Activated CD8-positive, alpha-beta memory T cell treated with anti-CD3 and anti-CD28 coated beads, Interleukin-2, amount 50 U/mL, for 4 hours (primary cell): Measurements from ENCODE around the gene SYNDIG1.

ENCODE experiments used
- DNase-seq: peaks from one replicate; pipeline ENCODE4 v3.0.0-alpha.2; 2020

Gene SYNDIG1

DNA sequence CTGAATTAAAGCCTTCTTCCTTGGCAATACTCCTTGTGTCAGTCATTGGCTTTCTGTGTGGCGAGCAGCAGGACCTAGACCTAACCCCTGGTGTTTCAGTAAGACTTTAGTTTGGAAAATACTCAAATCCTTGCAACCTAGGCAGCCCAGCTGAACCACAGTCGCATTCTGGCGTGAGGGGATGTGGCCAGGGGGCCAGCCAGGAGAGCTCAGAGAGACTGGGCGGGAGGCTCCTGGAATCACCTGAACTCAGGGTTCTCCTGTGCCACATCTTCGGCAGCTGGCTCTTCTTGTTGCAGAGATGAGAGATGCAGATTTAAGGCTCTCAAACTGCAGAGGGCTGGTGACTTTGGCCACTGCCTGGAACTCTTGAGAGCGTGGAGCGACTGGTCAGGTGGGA, 102.7 kb downstream of the SYNDIG1 start:
- no peak for DNase-seq

DNA sequence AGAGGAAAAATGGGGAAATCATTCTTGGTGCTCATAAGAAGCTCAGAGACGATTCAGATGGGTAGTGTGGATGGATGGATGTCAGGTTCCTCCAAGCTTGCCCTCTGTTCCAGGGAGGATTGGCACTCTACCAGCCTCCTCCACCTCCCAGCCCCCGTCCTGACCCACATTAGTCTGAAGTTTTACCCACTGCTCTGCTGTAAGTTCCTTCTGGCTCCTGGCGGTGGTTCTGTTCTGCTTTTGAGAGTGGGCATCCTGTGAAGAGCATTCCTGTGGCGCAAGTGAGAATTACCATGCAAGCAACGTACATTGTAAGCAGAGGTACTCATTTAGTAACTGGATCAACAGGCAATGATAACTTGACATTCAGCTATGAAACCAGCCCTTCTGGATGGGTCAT, 103.4 kb downstream of the SYNDIG1 start:
- no peak for DNase-seq

DNA sequence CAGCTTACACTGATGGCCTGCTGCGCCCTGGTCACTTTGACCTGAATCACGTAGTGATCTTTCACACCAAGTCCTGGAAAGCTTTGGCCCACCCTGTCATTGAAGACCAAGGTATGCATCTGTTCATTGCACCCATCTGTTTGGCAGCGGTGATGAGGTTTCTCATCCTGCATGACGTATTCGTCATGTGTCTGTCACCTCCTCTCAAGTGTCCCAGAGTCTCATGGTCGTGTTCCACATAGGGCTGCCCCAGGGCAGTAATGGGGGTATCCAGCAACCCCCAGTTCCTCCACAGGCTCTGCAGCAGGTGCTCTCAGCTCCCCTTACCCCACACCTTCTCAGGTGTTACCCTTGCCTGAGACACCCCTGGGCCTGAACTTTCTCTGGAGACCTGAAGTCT, 104.1 kb downstream of the SYNDIG1 start:
- no peak for DNase-seq

DNA sequence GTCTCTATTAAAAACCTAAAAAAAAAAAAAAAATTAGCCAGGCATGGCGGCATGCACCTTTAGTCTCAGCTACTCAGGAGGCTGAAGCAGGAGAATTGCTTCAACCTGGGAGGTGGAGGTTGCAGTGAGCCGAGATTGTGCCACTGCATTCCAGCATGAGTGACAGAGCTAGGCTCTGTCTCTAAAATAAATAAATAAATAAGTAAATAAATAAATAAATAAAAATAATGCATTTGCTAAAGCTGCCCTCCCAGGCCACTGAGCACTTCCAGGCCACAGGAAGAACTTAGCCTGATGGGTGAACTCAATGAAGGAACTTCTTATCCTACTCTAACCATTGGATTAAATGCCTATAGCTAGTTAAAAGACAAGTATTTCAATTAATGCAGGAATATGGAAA, 104.9 kb downstream of the SYNDIG1 start:
- DNase-seq = no peak

DNA sequence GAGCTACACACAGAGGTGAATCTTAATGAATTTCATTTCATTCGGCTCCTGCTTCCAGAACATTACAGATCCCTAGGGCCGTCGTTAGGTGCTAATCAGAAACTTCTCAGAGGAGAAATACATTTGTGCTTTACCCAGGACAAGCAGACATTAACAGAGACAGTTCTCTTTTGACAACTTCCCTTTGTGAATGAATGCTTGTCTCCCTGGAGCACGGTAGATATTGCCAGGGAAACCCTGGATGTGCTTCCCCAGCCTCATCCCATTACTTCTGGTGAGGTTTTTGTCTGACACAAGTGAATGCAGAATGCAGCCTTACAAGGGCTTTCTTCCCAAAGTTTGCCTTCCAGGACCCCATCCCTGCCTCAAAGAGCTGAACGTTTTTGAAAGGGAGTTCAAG, 105.4 kb downstream of the SYNDIG1 start:
- DNase-seq = no peak

DNA sequence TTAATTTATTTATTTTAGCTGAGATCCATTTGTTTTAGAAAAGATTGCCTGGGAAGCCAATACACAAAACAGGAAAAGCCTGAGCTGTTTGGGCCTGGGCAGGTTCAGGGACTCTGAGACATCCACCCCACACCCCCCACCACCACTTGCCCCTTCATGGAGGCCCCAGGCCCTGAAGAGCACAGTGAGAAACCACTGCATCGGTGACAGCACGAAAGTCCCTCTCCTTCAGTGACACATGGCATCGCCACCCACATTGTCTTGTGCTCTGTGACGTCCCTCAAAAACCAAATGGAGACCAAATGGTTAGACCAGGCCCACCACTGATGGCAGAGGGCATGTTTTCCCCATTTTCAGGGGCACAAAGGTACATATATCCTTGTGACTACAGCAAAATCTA, 106.4 kb downstream of the SYNDIG1 start:
- DNase-seq = no peak

DNA sequence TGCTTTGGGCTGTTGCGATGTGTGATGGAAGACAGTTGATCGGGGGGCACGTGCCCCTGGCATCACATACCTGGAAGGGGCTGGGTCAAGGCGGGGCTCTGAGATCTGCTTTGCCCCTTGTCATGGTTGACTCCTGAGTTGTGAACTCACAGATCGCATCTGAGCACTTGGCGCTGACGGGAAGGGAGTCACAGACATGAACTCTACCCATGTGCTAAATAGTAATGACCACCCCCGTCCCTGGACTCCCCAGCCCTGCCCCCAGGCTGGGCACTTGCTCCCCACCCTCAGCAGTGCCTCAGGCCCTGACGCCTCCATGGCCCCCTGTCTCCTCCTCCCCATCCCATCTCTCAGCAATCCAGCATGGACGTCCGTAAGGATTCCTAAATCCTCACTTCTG, 107.0 kb downstream of the SYNDIG1 start:
- no peak for DNase-seq

DNA sequence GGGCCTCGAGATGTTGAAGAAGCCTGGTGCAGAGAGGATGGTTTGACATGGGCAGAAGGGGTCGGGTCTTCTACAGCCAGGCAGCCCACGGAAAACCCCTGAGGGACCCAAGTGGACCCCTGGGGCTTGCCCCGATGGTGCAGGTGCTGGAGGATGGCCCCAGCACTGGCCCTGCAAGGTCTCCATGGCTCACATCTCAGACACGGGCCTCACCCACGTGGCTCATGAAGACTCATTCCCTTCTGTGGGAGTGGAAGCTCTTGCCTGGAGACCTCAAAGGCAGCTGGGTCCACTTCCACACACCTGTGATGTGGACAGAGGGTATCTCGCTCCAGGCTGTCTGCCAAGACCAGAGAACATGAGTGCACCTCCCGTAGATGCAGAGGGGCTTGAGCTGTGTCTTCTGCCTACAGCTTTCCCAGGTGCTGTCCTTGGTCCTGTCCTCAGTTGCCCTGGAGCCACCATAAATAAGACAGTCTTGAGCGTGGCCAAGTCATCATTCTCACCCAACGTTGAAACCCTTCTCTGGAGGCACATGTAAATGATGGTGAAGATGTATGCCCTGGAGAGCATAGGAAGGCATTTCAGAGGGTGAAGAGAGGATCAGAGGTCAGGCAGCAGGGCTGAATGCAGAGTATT, 108.0 kb downstream of the SYNDIG1 start:
- DNase-seq = no peak

DNA sequence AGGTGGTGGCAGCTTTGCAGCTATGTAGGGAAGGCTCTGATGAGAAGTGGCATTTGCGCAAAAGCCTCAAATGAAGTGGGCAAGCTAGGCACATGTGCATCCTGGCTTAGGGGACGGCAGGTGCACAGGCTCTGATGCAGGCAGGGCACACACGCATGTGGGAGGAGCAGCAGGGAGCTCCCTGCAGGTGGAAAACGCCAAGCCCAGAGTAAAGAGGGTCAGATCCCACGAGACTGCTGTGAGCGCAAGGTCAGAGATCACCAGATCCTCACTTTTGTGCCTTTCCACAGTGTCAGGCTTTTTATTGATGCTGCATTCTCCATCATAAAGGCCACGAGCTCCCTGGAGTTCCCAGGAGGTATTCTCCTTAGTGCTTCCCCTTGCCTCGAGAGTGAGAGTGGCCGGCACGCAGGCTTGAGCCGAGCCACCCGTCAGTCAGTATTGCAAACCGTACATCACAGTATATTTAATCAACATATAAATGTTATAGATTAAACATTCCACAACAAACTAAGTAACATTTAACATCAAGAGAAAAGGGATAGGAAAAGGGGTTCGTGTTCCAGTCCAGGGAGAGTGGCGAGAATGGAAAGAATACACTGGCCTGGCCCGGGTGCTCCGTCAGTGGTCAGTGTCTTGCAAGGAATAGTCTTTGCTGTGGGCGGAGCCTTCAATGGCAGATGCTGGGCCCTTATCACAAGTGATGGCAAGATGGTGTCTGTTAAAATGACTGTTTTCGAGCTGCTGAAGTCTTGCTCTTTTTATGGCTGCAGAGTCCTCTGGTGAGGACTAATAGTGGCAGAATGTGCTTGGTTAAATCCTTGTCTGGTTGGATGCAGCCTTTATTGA, 109.4 kb downstream of the SYNDIG1 start:
- no peak for DNase-seq

DNA sequence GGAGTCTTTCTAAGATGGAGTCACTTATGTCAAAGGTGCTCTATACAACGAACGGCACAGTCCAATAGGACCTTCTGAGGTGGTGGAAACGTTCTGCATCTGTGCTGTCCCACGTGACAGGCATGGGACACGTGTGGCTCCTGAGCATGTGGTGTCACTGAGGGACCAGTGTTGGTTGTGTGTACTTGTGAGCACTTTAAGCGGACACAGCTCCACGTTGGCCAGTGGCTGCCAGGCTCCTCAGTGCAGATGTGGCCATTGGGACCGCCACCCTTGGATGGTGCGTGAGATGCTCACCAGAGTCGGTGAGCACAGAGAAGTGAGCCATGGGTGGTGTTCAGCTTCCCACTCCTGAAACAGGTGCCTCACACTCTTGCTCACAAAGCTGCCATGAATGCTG, 110.0 kb downstream of the SYNDIG1 start:
- DNase-seq = no peak

DNA sequence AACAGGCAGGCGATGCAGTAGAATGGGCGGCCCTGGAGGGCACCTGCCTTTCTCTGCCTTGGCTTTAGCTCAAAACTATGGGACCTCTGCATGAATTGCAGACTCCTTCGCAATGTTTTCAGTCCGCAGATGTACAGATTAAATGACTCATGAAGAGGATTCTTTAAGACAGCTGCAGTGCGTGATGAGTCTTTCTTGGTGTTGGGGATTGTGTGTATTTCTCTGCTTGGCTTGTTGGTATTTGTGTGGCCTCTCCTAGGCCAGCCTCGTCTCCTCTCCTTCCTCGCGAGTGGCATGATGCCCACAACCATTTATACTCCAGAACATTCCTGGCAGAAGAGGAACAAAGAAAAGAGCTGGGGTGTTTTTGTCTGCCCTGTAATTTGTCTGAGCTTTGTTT, 110.6 kb downstream of the SYNDIG1 start:
- no peak for DNase-seq

DNA sequence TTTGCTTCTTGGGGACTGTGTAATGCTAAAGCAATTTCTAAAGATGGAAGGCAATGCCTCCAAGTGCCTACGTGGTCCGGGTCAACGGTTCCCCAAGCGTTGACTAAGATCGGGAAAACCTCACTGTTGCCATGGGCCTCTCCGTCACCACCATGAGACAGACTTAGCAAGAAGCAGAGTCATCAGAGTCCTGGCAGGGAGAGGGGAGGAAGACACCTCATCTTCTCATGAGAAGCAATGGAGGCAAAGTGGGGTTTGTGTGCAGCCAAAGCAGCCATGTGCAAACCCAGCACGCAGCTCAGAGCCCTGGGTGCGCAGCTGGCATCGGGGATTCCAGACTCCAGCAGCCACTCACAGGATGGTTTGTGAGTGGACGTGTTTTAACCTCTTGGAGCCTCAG, 111.4 kb downstream of the SYNDIG1 start:
- DNase-seq = no peak

DNA sequence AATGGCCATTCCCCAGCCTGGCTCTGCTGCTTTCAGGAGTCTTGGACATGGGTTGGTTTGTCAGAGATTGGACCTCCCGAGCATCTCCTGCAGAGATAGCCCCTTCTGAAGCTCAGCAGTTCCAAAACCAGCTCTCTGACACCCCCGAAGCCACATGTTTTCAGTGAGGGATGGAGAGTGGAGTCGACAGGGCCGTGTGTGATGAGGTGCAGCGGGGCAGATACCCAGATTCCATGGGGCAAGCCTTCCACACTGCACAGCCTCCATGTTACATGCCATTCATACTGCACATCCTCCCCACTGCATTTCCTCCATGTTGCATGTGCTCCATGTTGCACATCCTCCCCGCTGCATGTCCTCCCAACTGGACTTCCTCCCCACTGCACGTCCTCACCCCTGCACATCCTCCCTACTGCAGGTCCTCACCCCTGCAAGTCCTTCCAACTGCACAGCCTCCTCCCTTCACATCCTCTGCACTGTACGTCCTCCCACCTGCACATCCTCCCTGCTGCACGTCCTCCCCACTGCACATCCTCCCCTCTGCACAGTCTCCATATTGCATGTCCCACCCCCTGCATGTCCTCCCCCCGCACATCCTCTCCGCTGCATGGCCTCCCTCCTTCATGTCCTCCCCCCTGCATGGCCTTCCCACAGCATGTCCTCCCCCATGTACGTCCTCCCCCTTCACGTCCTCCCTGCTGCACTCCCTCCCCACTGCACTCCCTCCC, 112.2 kb downstream of the SYNDIG1 start:
- no peak for DNase-seq

DNA sequence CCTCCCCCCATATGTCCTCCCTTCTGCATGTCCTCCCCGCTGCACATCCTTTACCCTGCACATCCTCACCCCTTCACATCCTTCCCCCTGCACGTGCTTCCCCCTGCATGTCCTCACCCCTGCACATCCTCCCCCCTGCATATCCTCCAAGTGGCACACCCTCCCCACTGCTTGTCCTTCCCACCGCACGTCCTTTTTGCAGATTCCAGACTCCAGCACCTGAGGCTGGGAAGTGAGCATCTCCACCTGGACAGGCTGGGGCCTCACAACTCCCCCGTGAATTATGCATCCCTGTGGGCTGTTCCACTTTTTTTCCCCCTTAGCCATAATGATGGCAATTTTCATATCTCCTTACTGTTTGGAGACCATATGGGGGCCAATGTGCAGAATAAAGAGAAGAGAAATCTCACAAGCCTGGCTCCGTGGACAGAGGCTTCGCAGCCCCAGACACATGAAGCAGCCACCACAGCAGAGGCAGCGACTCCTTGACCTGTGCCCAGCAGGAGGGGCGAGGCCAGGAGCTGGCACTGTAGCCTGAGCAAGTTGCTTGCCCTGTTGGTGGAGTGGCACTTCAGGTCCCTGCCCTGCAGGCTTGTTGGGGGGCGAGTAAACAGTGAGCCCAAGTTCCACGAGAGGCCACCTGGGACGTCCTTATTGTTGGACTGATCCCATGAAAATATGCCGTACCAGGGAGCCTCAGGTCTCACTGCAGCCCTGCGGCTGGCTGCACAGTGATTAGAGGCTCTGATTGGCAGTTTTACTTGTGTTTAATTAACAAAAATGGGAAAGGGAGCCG, 113.1 kb downstream of the SYNDIG1 start:
- no peak for DNase-seq

DNA sequence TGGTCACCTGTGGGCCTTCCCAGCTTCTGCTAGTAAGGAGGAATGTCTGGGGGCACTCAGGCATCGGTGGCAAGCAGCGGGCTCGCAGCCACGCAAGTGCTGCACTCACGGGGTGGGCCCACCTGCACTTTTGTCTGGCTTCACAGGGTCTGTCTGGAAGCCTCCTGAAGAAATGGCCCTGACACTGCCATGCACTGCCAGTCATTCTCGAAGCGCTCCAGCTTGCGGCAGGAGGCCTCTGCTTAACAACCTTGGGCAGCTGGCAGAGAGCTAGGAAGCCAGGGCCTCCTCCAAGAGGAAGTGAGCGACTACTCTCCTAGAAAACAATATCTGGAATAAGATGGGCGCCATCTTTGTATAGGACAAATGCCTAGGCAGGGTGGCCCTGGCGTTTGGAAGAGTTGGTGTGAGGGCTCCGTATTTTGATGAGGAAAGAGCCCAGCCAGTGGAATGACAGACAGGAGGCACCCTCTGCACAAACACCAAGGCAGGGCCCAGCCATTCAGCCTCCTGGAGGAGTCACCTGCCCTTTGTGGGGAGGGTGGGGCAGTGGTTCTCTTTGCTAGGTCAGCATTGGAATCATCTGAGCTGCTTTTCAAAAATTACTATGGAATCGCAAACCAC, 113.9 kb downstream of the SYNDIG1 start:
- DNase-seq = no peak

DNA sequence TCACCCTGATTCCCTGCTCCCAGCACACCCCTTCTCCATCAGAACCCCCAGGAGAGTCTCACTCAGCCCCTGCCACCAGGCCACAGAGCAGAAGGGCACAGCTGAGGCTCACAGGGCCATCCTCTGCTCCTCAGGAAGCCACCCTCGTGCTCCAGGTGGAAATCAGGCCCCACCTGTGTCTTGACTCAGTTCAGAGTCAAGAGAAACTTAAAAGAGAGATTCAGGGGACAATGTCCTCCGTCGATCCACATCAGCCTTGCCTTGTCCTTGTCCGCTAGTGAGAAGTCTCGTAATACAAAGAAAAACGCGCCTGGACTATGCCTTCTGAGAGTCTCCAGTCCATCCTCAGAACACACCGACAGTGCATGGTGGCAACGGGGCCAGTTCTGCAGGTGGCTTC, 114.6 kb downstream of the SYNDIG1 start:
- no peak for DNase-seq

DNA sequence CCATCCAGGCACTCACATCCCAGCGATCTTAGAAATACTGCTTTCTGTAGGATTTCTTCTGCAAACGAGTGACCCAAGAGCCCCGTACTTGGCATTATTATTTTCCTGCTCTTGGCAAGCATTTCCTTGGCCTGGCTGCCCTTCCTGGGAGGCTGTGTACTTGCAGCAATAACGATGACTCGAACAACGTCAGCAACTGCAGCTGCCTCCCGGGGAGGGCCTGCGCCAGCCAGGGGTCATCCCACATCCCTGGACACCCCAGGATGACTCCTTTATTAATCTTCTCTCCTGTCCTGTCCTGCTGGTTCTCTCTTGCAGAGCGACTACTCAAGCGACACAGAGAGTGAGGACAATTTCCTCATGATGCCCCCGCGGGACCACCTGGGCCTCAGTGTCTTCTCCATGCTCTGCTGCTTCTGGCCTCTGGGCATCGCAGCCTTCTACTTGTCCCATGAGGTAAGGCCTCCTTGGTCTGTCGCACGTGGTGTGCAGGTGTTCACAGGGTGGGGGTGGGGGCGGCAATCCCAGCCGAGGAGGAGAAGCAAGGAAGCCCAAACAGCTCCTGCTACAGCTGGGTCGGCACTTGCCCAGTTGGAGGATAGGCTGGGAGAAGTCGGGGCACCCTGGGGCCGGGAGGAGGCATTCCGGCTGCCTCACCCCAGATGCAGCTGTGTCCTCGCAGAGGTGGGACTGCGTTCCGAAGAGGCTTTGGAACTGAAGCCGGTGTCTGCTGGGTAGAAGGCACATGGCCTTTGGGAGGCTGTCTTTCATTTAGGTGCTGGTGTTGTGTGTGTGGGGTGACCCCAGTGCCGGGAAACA, 115.3 kb downstream of the SYNDIG1 start:
- no peak for DNase-seq

DNA sequence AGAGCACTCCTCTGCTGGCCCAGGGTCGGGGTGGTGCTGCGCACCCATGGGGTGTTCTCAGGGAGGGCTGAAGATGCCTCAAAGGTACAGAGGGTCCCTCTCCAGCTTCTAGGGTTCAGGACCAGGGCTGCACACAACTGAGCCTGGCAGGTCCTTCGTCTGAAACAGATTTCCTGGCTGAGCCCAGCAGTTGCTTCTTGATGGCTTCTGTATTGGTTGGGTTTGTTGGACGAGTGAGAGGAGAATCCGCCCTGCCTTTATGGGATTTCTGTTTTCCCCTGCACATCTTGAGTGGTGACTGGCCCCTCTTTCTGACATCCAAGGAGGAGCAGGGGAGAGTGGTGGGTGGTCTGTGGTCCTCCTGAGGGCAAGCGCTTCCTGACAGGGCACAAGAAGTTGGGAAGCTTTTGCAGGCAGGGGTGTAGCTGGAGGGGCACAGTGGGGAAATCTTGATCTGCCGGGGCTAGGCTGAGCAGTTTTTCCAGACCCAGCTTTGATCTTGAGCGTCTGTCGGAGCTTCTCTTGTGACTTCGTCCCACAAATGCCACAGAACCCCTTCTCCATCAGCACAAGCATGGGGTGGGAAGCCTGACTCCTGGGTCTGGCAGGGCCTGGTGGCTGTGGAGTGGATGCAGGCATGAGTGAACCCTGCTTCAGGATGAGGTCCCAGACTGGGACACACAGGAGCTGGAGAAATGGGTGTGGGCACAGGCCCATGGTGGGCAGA, 116.5 kb downstream of the SYNDIG1 start:
- no peak for DNase-seq

DNA sequence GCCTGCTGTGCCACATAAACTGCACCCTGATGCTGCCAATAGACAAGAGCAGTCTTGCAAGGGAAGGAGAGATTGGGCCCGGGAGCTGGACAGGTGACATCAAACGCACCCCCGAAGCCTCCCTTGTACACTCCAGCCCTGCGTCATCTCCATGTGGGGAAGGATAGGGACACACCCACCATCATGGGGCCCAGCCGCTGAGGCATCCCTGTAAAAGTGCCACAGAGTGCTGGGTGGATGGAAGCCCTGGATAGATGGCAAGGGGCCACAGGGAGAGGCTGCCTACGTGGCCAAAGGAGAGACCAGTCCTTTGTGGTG, 117.1 kb downstream of the SYNDIG1 start:
- DNase-seq = no peak

DNA sequence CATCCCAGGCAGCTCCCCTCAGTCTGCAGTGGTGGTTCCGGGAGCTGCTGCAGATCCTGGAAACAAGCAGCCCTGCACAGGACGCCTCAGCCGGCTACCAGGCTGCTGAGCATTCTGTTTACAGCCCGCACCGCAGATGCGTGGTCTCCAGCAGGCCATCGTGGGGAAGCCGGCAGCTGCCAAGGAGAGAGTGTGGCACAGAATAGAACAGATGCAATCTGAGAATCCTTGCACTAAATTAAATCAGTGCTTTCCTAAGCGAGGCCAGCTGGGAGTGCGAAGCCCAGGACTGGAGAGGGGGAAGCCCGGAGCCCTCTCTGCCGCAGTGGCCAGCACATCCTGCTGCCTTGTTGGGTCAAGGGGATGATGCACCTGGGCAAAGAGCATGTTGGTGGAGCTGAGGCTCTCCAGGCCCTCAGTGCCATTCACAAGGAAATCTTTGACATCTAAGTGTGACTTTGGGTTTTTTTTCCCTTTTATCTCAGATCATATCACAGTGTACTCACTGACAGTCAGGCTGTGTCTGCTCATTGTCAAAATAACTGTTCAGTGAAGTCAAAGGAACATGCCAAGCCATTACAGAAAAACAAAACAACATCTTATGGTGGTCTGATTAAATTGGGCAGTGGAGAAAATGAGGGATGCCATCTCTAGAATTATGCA, 118.1 kb downstream of the SYNDIG1 start:
- DNase-seq = no peak
